ENCODE results near the gene LIPI.
A peak's percentile ranks its signal among the peaks of the same experiment; 100 is the strongest.

Gene LIPI

GRCh38 chr21:14210738-14211137 is at the start of gene LIPI:
TSS of gene LIPI (minus strand) at chr21:14210955. CDS start at chr21:14210845, 110 bp downstream.
- DNase-seq (ENCODE audit: low read depth) = no peak

GRCh38 chr21:14260174-14260764 is 49.5 kb upstream of the LIPI start:
- no peak for DNase-seq (ENCODE audit: low read depth)
- no peak overlapping the region for H3K4me3 ChIP-seq (ENCODE audit: low read length)
- TF ChIP-seq, protein P1, sequence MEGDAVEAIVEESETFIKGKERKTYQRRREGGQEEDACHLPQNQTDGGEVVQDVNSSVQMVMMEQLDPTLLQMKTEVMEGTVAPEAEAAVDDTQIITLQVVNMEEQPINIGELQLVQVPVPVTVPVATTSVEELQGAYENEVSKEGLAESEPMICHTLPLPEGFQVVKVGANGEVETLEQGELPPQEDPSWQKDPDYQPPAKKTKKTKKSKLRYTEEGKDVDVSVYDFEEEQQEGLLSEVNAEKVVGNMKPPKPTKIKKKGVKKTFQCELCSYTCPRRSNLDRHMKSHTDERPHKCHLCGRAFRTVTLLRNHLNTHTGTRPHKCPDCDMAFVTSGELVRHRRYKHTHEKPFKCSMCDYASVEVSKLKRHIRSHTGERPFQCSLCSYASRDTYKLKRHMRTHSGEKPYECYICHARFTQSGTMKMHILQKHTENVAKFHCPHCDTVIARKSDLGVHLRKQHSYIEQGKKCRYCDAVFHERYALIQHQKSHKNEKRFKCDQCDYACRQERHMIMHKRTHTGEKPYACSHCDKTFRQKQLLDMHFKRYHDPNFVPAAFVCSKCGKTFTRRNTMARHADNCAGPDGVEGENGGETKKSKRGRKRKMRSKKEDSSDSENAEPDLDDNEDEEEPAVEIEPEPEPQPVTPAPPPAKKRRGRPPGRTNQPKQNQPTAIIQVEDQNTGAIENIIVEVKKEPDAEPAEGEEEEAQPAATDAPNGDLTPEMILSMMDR (conservative IDR thresholded peaks at IDR 0.05; ENCODE audit: low read length) = no peak

More at GRCh38 chr21:14210738-14211137, at the start of gene LIPI:
- TF ChIP-seq, protein P1 (conservative IDR thresholded peaks at IDR 0.05; ENCODE audit: low read length) = no peak
- no peak within 1 kb of the TSS for H3K4me3 ChIP-seq (ENCODE audit: low read length)

- no peak overlapping the region for H3K4me3 ChIP-seq (ENCODE audit: low read length)
- TF ChIP-seq, protein P1 (conservative IDR thresholded peaks at IDR 0.05; ENCODE audit: low read length) = peak; percentile 59
- DNase-seq (ENCODE audit: low read depth) = peak; percentile 41
These were observed 49.0 kb upstream of the LIPI start for GRCh38 chr21:14259747-14260146.

GRCh38 chr21:14251336-14251735 is 40.6 kb upstream of the LIPI start:
- no peak overlapping the region for H3K4me3 ChIP-seq (ENCODE audit: low read length)
- no peak for DNase-seq (ENCODE audit: low read depth)
- TF ChIP-seq, protein P1 (conservative IDR thresholded peaks at IDR 0.05; ENCODE audit: low read length) = no peak

GRCh38 chr21:14245711-14246110 is 35.0 kb upstream of the LIPI start:
- TF ChIP-seq, protein P1 (conservative IDR thresholded peaks at IDR 0.05; ENCODE audit: low read length) = no peak
- no peak for DNase-seq (ENCODE audit: low read depth)
- H3K4me3 ChIP-seq (ENCODE audit: low read length) = no peak overlapping the region

- no peak overlapping the region for H3K4me3 ChIP-seq (ENCODE audit: low read length)
- DNase-seq (ENCODE audit: low read depth) = no peak
- TF ChIP-seq, protein P1 (conservative IDR thresholded peaks at IDR 0.05; ENCODE audit: low read length) = no peak
These were observed 34.2 kb upstream of the LIPI start for GRCh38 chr21:14244911-14245310.

GRCh38 chr21:14243874-14244273 is 33.1 kb upstream of the LIPI start:
- TF ChIP-seq, protein P1 (conservative IDR thresholded peaks at IDR 0.05; ENCODE audit: low read length) = no peak
- no peak overlapping the region for H3K4me3 ChIP-seq (ENCODE audit: low read length)
- DNase-seq (ENCODE audit: low read depth) = no peak
